ENCODE data around the gene SPRY1. TPM values are rescaled to one million over a fixed set of nuclear protein-coding genes. Genes with fewer than 3 reads are reported as not detected.

The SPRY1 gene
- total and polyA plus RNA-seq, 7 donors = 19.2 to 104 (median 41.1) TPM

DNA sequence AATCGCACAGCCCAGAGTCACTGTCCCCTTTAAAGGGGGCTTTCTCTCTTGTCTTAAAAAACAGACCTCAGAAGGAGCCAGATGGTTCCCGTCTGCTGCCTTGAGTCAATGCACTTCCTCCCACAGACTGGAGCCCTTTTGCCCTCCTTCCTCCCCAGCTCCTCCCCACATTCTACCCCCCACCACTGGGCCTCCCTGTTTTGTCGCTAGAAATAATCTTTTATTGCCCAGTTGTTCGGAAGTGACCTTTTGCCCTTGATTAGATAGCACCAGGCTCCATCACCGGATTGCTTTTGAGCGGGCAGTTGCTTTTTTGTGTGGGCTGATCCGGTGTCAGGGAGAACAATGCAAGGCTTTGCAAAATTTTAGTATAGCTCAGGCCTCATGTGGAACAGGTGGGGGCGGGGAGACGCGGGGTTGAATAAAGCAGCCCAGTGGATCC, 47.7 kb downstream of the SPRY1 start:
- TF ChIP-seq, protein P1, sequence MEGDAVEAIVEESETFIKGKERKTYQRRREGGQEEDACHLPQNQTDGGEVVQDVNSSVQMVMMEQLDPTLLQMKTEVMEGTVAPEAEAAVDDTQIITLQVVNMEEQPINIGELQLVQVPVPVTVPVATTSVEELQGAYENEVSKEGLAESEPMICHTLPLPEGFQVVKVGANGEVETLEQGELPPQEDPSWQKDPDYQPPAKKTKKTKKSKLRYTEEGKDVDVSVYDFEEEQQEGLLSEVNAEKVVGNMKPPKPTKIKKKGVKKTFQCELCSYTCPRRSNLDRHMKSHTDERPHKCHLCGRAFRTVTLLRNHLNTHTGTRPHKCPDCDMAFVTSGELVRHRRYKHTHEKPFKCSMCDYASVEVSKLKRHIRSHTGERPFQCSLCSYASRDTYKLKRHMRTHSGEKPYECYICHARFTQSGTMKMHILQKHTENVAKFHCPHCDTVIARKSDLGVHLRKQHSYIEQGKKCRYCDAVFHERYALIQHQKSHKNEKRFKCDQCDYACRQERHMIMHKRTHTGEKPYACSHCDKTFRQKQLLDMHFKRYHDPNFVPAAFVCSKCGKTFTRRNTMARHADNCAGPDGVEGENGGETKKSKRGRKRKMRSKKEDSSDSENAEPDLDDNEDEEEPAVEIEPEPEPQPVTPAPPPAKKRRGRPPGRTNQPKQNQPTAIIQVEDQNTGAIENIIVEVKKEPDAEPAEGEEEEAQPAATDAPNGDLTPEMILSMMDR (IDR thresholded peaks at IDR 0.05) = no peak
- peak overlapping the region; percentile 6 for H3K4me3 ChIP-seq
- H3K27ac ChIP-seq = peak overlapping the region; percentile 34
- 13 to 29% (median 14%) methylated on average over 10 of the region's 10 CpGs for WGBS, 3 donors
- no peaks in the 10 kb centered on the region for H3K9me3 ChIP-seq
- H3K4me1 ChIP-seq = peaks cover 7% of the 10 kb centered on the region
- DNase-seq (no peak), ATAC-seq (peak in 3 of 4 donors; percentile 51 to 69 (median 67))
- intact Hi-C loops (cut with DNase I) = no loop called here
- H3K27me3 ChIP-seq (ENCODE audit: insufficient read depth in 3 of 3, low read length in 2 of 3) = no peaks in the 10 kb centered on the region
- H3K36me3 ChIP-seq (ENCODE audit: insufficient read depth in 1 of 2, low read depth in 1 of 2) = no peaks in the 10 kb centered on the region

DNA sequence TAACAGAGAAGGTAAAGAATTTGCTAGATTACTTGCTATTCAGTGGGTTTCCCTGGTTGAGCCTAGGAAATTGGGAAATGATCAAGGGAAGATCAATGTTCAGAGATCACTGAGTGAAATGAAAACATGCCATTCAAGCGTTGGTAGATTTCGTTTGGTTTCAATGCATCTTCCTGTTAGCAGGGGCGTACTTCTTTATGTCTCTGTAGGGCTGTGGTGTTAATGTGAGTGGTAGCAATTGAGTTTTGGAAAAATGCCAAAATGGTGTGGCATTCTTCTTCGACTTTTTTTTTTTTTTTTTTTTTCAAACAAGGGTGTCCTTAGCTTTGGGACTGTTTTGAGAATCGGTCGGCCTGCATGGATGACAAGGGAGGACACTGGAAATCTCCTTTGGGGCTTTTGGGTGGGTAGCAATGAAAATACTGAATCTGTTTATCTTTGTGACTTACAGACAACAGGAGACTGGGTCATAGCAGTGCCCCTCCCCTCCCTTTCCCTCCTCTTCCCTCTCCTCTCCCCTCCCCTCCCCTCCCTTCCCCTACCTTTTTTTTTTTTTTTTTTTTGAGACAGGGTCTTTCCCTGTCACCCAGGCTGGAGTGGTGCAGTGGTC, 50.4 kb downstream of the SPRY1 start:
- no peak for DNase-seq
- Histone ChIP-seq H3K36me3 (ENCODE audit: insufficient read depth in 1 of 2, low read depth in 1 of 2) (no peaks in the 10 kb centered on the region), H3K9me3 (no peaks in the 10 kb centered on the region), H3K4me1 (peaks cover 7% of the 10 kb centered on the region), H3K4me3 (no peak overlapping the region), H3K27ac (no peak overlapping the region), H3K27me3 (ENCODE audit: insufficient read depth in 3 of 3, low read length in 2 of 3) (no peaks in the 10 kb centered on the region)
- intact Hi-C loops (cut with DNase I) = no loop called here
- TF ChIP-seq, protein P1 (IDR thresholded peaks at IDR 0.05) = no peak
- ATAC-seq = no peak
- 61 to 70% (median 67%) methylated on average over 6 of the region's 6 CpGs for WGBS, 3 donors

DNA sequence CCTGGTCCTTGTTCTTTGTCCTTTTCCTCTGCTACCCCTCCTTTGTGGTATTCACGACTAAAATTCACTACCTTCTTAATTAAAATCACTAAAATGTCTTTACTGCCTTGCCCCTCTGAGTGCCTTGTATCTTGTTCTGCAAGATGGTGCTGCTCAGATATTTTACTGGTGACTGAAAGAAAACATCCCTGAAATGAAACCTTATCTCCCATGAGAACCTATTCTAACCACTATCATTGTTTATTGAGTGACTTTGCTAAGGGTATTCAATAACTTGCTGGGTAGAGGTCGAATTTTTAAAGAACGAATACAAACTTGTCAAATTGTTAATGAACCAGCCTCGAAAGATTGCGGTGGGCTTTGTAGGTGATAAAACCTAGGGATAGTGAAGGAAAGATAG, 52.8 kb downstream of the SPRY1 start:
- intact Hi-C loops (cut with DNase I) = no loop called here
- H3K27me3 ChIP-seq (ENCODE audit: insufficient read depth in 3 of 3, low read length in 2 of 3) = no peaks in the 10 kb centered on the region
- WGBS, 3 donors = 79 to 90% (median 88%) methylated on average over 5 of the region's 5 CpGs

DNA sequence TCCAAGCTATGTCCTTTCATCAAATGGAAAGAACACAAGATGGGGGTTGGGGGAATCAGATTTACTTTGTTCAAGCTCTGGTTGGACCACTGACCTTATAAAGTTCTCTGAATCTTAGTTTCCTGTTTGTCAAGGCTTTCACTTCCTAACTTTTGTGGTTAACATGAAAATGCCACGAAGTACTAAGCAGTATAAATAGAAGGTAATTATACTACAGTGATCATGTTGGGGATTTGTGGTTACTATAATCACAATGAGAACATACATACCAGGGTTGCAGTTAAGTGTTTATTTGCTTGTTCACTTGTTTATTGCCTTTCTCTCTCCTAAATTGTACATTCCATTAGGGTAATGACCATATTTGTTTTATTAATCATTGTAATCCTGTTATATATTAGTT, 53.2 kb downstream of the SPRY1 start:
- Histone ChIP-seq H3K4me3 (no peak overlapping the region), H3K4me1 (peaks cover 8% of the 10 kb centered on the region), H3K9me3 (no peaks in the 10 kb centered on the region), H3K27me3 (ENCODE audit: insufficient read depth in 3 of 3, low read length in 2 of 3) (no peaks in the 10 kb centered on the region), H3K36me3 (ENCODE audit: insufficient read depth in 1 of 2, low read depth in 1 of 2) (no peaks in the 10 kb centered on the region), H3K27ac (no peak overlapping the region)
- ATAC-seq (no peak), DNase-seq (no peak)
- TF ChIP-seq, protein P1 (IDR thresholded peaks at IDR 0.05) = no peak
- WGBS, 3 donors = 15 to 54% (median 32%) methylated on average over 1 of the region's 1 CpG
- intact Hi-C loops (cut with DNase I) = no loop called here

More for the DNA sequence above, 52.8 kb downstream of the SPRY1 start:
- H3K4me3 ChIP-seq = no peak overlapping the region
- ATAC-seq = no peak
- no peaks in the 10 kb centered on the region for H3K9me3 ChIP-seq
- no peak for DNase-seq
- TF ChIP-seq, protein P1 (IDR thresholded peaks at IDR 0.05) = no peak
- no peak overlapping the region for H3K27ac ChIP-seq
- peaks cover 8% of the 10 kb centered on the region for H3K4me1 ChIP-seq
- no peaks in the 10 kb centered on the region for H3K36me3 ChIP-seq (ENCODE audit: insufficient read depth in 1 of 2, low read depth in 1 of 2)

DNA sequence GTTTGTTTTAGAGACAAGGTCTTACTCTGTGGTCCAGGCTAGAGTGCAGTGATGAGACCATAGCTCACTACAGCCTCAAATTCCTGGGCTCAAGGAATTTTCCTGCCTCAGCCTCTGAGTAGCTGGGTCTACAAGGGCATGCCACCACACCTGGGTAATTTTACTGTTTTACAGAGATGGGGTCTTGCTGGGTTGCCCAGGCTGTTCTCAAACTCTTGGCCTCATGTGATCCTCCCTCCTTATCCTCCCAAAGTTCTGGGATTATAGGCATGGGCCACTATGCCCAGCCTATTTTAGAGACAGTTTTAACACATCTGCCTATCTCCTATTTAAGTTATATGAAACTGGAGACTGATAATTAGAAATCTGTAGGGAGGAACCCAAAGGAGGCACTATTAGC, 53.8 kb downstream of the SPRY1 start:
- intact Hi-C loops (cut with DNase I) = no loop called here
- no peak overlapping the region for H3K27ac ChIP-seq
- ATAC-seq (no peak), DNase-seq (no peak)
- H3K36me3 ChIP-seq (ENCODE audit: insufficient read depth in 1 of 2, low read depth in 1 of 2) = no peaks in the 10 kb centered on the region
- H3K27me3 ChIP-seq (ENCODE audit: insufficient read depth in 3 of 3, low read length in 2 of 3) = no peaks in the 10 kb centered on the region
- H3K4me1 ChIP-seq = peaks cover 8% of the 10 kb centered on the region
- no peaks in the 10 kb centered on the region for H3K9me3 ChIP-seq
- no peak overlapping the region for H3K4me3 ChIP-seq
- TF ChIP-seq, protein P1 (IDR thresholded peaks at IDR 0.05) = no peak

Measured in psoas muscle (tissue), 8 donors.